BJ (cell line): ENCODE results near the gene MAT2A. TPM values are rescaled to one million over a fixed set of nuclear protein-coding genes. Genes with fewer than 3 reads are reported as not detected.

ENCODE experiments used
- CTCF ChIA-PET: fragments of 350-600 bp; formaldehyde crosslinking; extraction: SDS; loops from one replicate; lab custom pipeline; 2021; ENCODE audit warnings: antibody characterized with exemption, inconsistent platforms; lab: Yijun Ruan, JAX
- POLR2A ChIA-PET: fragments of 300-600 bp; sonication (Branson Sonifier 250); formaldehyde crosslinking; extraction: SDS; loops from one replicate; lab custom pipeline; 2021; ENCODE audit warnings: antibody characterized with exemption; lab: Charles Lee
- DNase-seq: peaks from one replicate; pipeline ENCODE4 v3.0.0-alpha.2; 2011; ENCODE audit warnings: low read depth
- H3K27me3 ChIP-seq: 2 replicates; pipeline ENCODE4 v1.6.0; 2011; ENCODE audit warnings: low read length; ENCODE audit not compliant: control insufficient read depth, insufficient read depth
- H3K36me3 ChIP-seq: 2 replicates; pipeline ENCODE4 v1.5.1; 2011; ENCODE audit warnings: low read length; ENCODE audit not compliant: control insufficient read depth, insufficient read depth
- H3K4me3 ChIP-seq: 2 replicates; pipeline ENCODE4 v1.5.1; 2011; ENCODE audit warnings: low read depth, mild to moderate bottlenecking, control low read depth, low read length
- polyA plus RNA-seq: library from polyadenylated mRNA; depleted of rRNA; stranded (reverse); fragments of >200 nt; gene quantifications from 2 replicates; pipeline ENCODE4 v1.2.3, GENCODE V29; 2011
- TF ChIP-seq, protein P1 (sequence below): IDR thresholded peaks from 2 replicates; pipeline ENCODE4 v1.5.1; 2011; ENCODE audit warnings: low read depth, mild to moderate bottlenecking, control low read depth, inconsistent platforms, low read length, moderate library complexity; ENCODE audit not compliant: insufficient read depth

MAT2A gene
- polyA plus RNA-seq, 1 experiment = 302 TPM

DNA sequence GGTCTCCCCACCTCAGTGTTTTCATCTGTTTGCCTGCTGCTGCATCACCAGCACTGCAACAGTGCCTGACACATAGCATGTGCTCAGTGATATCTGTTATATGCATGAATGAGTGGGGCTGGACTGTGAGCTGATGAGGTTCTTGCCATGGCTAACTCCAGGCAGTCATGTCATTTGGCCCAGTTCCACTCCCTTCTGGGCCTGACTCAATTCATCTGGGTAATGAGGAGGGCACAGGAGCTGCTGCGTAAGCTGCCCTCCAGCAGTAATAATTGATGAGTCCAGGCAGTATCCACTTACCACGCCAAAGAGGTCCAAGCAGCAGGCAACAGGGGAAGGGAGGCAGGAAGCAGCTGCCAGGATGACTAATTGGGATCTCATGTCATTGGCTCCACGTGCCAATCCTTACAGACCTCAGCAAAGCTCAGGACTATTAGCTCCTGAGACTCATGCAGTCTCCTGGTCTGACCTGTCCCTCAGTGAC lies 34.1 kb upstream of the MAT2A start:
- Histone ChIP-seq H3K4me3 (no peak overlapping the region), H3K36me3 (no peaks in the 10 kb centered on the region), H3K27me3 (no peaks in the 10 kb centered on the region)
- TF ChIP-seq, protein P1, sequence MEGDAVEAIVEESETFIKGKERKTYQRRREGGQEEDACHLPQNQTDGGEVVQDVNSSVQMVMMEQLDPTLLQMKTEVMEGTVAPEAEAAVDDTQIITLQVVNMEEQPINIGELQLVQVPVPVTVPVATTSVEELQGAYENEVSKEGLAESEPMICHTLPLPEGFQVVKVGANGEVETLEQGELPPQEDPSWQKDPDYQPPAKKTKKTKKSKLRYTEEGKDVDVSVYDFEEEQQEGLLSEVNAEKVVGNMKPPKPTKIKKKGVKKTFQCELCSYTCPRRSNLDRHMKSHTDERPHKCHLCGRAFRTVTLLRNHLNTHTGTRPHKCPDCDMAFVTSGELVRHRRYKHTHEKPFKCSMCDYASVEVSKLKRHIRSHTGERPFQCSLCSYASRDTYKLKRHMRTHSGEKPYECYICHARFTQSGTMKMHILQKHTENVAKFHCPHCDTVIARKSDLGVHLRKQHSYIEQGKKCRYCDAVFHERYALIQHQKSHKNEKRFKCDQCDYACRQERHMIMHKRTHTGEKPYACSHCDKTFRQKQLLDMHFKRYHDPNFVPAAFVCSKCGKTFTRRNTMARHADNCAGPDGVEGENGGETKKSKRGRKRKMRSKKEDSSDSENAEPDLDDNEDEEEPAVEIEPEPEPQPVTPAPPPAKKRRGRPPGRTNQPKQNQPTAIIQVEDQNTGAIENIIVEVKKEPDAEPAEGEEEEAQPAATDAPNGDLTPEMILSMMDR = no peak
- ChIA-PET CTCF (interaction anchor here (1.0 to 1.4 kb wide), 3 partner anchors 32 to 67 kb away, joined by 3 to 4 read pairs (median 3); no protein-coding TSS in a partner anchor), POLR2A (interaction anchor here (1.2 kb wide), 1 partner anchor 35 kb away, joined by 6 read pairs; the partner anchor contains the start of gene MAT2A)
- DNase-seq = peak; percentile 80

- H3K27me3 ChIP-seq = no peaks in the 10 kb centered on the region
- POLR2A ChIA-PET = interaction anchor here (1.1 to 1.2 kb wide), 2 partner anchors 33 to 34 kb away, joined by 6 to 7 read pairs; partner anchors contain the start of gene MAT2A
- no peaks in the 10 kb centered on the region for H3K36me3 ChIP-seq
- H3K4me3 ChIP-seq = no peak overlapping the region
- no peak for DNase-seq
- CTCF ChIA-PET = interaction anchor here (1.0 to 1.4 kb wide), 3 partner anchors 10 to 53 kb away, joined by 3 to 5 read pairs (median 3); no protein-coding TSS in a partner anchor
- TF ChIP-seq, protein P1 = no peak
Measured at GRCh38 chr2:85505551-85506238, 33.3 kb upstream of the MAT2A start.

DNA sequence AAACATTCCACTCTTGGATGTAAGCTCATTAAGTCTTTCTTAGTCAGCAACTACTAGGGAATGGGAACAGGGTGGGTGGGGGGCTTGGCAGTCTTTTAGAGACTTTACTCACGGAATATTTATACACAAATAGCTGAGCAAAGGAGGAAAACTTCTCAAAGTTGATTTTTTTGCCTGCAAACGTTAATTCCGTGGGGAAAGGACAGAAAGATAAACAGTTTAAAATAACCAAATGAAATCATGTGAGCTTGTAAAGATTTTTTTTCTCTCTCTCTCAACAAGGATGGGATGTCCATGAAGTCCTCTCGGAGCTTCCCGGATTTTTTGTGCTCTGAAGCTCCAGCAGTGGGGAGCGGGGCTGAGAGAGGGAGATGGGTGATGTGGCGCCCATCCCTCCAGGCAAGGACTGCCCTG lies 32.2 kb upstream of the MAT2A start:
- H3K36me3 ChIP-seq = no peaks in the 10 kb centered on the region
- TF ChIP-seq, protein P1 = no peak
- CTCF ChIA-PET = interaction anchor here (1.1 to 1.2 kb wide), 2 partner anchors 9 to 13 kb away, joined by 3 to 5 read pairs; no protein-coding TSS in a partner anchor
- POLR2A ChIA-PET = interaction anchor here (0.5 to 1.1 kb wide), 3 partner anchors 25 to 32 kb away, joined by 7 to 17 read pairs (median 10); no protein-coding TSS in a partner anchor
- H3K27me3 ChIP-seq = no peaks in the 10 kb centered on the region
- no peak overlapping the region for H3K4me3 ChIP-seq
- DNase-seq = peak; percentile 65

DNA sequence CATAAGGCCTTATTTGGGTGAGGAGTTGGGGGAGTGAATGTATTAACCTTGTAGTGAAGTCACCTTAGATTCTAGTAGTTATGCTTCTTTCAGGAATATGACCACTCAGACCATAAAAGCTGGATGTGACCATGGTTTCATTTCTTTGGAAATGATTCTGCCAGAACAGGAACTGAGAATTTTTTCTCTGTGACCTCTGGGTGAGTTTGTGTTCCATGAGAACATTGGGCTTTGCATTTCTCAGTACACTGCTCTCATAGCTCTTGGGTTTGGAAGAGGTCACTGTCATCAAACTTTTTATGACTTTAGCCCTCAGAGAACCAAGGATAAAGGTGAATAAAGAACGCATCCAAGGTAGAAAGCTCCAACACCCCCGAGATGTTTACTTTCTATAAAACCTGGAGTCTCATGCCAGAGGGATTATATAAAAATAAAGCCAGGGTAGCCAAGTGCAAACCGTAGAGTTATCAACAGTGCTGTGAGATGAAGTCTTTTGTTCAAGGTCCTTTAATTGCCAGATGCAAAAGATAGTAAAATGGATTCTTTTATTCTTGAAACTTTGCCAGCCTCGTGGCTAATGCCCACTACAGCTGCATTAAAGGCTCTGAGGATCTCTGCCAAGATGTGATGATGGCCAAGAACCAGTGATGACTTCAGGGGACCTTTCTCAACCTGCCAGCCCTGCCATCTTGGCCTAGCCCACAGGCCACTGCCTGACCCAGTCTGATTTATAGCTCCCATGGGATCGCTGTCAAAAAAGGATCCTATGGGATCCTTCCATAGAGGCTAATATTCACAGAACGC lies 27.8 kb upstream of the MAT2A start:
- TF ChIP-seq, protein P1 = no peak
- ChIA-PET CTCF (interaction anchor here (1.1 to 1.3 kb wide), 3 partner anchors 21 to 28 kb away, joined by 3 to 6 read pairs (median 4); partner anchors contain the start of gene MAT2A), POLR2A (no interaction called here)
- Histone ChIP-seq H3K36me3 (no peaks in the 10 kb centered on the region), H3K4me3 (no peak overlapping the region), H3K27me3 (no peaks in the 10 kb centered on the region)
- DNase-seq = no peak
